ENCODE results near the gene SLC1A4. TPM values are rescaled to one million over a fixed set of nuclear protein-coding genes. Genes with fewer than 3 reads are reported as not detected.
"Not testable (repeated sequence)": the region's sequence is repeated elsewhere in the genome, so short reads cannot be mapped to it uniquely, and the experiment has no call there.

The SLC1A4 gene
- total RNA-seq, 1 experiment from 2014 or later = 8.7 TPM

DNA sequence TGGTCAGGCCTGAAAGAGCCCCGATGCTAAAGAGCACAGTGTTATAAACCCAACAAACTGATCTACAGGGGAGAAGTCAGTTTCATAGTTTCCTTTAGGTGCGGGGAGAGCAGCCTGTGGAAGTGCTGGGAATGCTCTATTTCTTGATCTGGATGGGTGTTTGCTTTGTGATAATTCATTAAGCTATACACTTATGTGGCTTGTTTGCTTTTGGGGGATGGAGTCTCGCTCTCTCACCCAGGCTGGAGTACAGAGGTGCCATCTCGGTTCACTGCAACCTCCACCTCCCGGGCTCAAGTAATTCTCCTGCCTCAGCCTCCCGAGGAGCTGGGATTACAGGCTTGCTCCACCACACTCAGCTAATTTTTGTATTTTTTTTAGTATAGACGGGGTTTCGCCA, 37.0 kb downstream of the SLC1A4 start:
- no peak for DNase-seq (ENCODE audit: low spot score)

DNA sequence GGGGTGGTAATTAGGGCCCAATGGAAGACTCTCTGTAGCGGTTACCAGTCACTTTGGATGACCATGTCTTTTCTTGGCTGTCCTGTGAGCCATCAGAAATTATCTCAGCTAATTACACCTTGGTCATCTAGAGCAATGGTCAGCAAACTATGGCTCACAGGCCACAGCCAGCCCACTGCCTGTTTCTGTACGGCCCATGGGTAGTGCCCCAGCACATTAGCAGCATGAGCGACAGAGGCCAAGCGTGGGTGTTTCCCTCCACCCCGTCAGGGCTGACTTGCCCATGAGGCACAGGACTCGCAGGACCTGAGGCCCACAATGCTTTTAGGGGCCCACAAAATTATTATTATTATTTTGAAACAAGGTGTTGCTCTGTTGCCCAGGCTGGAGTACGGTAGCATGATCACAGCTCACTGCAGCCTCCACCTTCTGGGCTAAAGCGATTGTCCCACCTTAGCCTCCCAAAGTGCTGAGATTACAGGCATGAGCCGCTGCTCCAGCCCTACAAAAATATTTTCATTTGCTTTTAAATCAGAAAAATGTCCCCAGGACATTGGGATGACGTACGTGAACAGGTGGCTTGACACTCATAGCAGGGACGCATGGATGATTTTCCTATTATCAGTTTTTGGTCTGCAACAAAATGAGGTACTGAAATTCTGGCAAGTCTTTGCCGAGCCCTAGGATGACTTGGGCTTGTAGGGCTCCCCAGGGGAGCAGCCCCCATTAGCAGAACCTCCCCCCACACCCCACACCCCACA, 37.7 kb downstream of the SLC1A4 start:
- DNase-seq (ENCODE audit: low spot score) = no peak

DNA sequence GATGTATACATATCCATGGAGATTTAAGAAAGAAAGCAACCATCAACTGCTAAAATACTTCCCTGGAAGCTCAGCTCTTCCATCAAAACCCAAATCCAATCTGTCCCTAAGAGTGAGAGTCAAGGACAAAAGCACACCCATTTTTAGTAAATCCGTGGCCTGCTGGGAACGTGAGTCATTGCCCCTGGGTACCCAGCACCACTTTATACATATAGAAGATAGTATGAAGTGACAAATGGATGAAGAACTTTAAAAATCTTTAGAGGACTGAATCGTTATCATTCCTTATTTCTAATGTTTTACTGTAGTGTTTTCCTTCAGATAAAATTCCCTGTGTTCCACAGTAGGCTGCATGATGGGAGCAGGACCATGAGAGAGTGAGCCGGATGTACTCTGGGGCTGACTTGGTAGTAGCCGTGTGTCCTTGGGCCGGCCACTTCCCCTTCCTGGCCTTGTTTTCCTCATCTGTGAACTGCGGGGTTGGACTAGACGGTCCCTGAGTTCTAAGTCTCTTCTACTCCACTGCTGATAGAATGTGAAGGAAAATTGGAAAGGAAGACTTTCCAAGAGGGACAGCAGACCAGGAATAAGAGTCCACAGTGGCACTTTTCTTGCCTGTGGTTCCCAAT, 38.5 kb downstream of the SLC1A4 start:
- DNase-seq (ENCODE audit: low spot score) = no peak

DNA sequence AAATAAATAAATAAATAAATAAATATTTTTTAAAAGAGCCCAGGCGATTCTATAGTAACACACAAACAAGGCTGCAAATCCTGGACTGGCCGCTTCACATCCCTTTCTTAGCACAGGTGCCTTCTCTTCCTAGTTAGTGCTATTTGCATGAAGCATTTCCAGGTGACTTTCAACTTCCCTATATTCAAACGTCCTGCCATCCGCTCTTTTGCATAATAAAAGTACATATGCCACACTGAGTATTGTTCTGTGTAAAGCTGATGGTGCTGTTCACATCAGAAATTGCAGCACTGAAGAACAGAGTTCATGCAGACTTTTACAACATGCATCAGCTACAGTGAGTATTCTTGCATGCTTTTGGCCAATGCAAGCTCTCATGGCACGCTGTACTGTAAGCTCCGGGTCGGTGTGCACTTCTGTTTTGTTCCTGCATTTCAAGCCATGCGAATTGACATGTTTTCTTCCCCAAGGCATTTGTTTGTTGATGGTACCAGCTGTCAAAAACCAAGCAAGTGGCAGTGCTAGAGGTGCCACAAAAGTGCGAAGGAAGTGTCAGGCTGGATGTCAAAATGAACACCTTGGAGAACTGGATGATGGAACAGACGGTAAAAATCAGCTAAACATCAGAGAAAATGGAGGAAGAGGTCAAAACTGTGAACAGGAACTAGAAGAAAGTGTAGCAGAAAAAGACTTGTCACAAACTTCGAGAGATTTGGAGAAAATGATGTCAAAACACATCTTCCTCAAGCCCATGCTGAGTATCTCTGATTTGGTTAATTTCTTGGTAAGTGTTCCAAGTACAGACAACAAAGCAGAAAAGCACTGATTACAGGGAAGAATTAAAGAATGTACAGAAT, 41.5 kb downstream of the SLC1A4 start:
- no peak for DNase-seq (ENCODE audit: low spot score)

DNA sequence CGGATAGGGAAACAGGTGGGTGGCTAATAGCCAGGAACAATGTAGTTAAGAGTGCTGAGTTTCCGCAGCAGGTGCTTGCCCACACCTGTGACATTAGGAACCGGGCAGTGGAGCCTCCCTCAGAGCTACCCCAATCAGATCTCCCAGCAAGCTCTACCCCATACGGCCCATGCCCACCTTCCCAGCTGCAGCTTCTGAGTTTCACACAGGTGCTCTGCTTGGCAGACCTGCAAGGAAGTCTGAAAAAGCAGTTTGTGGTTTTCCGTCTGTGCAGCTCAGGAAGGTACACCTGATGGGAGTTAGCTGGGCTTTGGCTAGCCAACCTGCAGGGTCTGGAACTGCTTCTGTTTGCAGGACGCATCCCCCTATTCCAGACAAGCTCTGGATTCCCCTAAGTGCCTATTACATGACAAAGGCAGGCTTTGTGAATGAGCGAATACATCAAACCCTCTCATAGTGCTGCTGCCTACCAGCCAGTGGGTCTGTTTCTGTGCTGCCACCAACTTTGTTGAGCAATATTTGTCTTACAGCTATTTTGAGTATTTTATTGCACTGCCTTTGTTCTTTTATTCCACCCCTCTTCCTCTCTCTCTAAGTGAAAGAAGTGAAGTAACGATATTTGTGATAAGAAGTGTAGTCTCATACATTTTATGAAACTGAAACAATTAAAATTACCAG, 42.3 kb downstream of the SLC1A4 start:
- peak; percentile 67 for DNase-seq (ENCODE audit: low spot score)

DNA sequence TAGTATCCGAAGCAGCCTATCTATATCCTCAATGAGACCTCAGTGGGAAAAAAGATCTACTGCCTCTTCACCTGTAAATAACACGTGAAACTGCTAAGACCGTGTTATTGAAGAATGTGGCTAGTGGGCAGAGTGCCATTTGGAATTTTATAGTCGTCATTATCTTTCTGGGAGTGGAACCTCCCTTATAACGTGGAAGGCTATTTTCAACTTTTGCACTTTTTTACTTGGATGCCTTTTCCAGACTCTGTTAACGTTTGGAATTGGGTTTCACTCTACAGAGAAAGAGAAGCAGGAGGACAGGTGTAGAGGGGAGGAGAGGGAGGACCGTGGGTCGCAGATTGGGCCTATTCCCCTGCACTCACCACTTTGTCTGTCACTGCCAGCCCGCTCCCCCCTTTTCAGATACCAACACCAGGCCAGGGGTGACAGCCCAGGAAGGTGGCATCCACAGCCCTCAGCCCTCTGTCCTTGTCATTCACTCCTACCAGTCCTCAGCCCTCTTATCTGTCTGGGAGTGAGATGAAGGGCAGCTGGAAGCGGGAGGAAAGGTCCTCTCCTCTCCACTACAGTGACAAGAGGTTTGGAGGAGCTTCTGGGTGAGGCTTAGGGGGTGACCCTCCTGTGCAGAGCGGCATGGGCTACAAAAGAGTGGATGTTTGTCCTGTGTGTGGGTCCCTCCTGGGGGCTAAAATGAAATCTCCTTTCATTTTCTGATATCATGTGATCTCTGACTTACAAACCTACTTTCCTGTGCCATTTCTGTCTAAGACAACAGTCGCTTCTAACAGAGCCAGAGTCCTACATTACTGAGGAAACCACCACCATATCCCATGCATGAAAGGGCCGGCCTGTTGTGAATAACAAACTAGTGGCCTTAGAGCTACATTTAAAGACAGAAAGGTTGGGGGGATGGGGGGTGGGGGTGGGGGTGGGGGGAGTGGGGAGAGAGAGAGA, 43.1 kb downstream of the SLC1A4 start:
- DNase-seq (ENCODE audit: low spot score) = peak; percentile 29

DNA sequence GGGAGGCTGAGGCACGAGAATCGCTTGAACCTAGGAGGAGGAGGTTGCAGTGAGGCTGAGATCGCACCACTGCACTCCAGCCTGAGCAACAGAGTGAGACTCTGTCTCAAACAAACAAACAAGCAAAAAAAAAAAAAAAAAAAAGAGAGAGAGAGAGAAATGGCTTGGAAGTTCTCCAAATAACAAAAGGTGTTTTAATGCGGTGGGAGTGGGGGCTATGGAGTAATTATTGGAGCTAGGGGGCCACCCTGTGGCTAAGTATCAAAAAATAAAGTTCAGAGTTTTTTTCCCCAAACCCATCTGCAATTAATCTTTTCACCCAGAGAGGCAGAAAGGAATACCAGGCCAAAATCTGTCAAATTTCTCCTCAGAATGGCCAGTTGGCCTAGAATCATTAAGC, 44.0 kb downstream of the SLC1A4 start:
- no peak for DNase-seq (ENCODE audit: low spot score)

DNA sequence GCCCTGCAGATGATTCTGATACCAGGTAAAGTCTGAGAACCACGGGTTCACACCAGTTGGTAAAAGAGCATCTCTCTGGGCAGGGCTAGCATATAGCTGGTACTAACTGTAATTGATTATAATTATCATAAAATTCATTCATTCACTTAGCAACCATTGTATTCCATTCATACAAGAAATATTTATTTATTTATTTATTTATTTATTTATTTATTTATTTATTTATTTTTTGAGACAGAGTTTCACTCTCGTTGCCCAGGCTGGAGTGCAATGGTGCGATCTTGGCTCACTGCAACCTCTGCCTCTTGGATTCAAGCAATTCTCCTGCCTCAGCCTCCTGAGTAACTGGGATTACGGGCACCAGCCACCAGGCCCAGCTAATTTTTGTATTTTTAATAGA, 44.5 kb downstream of the SLC1A4 start:
- DNase-seq (ENCODE audit: low spot score) = not testable (repeated sequence)

DNA sequence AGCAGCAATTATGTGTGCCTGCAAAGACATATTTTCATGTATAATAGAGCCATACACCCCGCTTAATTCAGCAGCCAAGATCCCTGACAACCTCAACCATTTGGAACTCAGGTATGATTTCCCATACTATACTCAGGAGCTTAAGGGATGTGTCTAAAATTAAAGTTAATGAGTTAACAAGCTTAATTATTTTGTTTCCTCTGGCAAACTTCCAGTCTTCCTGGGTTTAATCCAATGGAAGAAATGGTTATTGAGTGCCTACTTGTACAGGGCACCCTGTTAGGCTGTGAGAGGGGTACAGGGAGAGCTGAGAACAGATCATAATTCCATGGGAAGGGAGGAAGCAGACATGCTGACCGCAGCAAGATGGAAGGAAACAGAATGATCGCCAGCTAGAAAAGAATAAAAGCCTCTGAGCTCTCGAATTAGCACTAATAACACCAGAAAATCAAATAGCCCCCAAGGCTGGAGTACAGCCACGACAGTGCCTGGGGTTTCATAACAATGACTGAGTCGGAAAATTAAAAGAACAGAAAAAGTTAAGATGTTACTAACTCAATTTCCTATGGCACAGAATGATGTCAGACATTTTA, 46.2 kb downstream of the SLC1A4 start:
- no peak for DNase-seq (ENCODE audit: low spot score)

DNA sequence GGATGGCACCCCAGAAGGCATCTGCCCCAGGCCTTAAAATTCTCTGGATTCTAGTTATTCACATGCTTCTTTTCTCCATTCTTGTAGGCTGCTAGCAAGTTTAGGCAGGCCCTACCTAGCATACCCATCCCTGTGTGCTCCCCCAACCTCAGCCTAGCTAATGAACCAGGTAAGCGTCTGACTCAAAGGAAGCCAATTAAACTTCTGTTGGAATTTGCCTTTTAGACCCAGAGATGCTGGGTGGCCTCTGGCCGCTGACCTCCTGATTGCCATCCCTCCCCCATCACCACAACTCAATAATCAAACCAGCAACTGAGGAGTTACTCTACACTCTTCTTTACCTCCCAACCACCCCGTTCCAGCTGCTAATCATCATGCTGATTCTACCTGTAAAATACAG, 48.0 kb downstream of the SLC1A4 start:
- DNase-seq (ENCODE audit: low spot score) = no peak

DNA sequence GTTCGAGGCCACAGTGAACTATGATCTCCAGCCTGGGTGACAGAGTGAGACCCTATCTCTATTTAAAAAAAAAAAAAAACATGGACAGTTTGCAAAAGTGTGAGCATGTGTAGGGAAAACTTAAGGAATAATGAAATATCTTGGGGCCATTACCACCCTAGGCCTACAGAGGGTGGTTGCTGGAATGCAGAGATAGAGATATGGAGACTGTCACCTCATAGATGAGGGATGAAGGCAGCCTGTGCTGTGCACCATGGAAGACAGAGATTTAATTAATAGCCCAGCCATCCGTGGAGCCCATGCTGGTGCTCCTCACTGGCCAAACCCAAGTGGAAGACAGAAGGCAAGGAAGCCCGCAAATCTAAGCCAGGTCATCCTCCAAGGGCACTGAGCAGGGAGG, 50.4 kb downstream of the SLC1A4 start:
- DNase-seq (ENCODE audit: low spot score) = no peak

DNA sequence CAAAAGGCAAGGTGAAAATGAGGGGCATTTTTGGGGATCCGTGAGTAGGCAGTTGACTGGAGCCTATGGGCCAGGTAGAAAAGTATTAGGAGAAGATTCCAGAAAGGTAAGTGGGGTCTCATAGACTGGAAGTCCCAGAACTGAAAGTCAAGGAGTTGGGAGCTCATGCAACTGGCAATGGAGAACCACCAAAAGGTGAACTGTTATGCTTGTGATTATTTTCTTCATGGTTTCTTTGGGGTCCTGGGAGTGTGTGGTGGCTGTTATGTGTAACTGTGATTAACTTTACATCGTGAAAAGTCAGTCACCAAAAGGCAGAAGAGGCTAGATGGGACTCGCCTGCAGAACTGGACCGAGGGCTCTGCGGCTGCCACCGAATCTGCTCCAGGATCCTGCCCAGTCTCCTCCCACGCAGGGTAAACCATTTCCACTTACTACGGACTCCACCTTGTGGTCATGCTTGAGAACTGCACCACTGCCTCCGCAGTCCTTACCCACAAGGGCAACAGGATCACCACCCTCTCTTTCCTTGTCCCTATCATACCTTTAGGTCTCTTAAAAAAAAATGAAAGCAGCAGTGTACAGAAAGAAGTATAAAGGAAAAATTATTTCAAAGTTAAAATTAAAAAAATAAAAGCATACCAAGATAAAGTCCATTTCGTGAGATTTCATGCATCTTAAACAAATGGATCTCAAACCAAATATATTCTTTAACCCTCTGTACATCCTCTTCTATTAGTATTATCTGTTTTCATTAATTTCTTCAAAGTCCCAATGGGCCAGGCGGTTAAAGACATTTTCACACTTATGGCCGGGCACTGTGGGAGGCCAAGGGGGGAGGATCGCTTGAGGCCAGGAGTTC, 51.4 kb downstream of the SLC1A4 start:
- DNase-seq (ENCODE audit: low spot score) = peak; percentile 86

DNA sequence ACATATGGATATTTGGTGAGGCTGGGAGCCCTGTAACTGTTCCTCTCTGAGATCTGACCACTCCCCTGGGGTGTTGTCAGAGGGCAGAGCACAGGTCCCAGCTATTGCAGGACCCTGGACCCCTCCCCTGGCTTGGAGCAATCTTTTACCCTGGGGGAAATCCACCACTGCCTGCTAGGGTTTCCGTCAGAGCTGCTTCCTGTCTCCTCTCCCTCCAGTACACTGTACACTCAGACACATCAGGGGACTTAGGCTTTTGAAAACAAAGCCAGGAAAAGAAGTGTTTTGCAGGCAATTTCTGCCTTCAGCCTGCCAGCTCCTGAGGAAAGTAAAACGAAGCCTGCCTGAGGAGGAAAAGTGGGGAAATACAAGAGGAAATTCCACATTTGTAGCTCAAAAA, 53.8 kb downstream of the SLC1A4 start:
- DNase-seq (ENCODE audit: low spot score) = no peak

DNA sequence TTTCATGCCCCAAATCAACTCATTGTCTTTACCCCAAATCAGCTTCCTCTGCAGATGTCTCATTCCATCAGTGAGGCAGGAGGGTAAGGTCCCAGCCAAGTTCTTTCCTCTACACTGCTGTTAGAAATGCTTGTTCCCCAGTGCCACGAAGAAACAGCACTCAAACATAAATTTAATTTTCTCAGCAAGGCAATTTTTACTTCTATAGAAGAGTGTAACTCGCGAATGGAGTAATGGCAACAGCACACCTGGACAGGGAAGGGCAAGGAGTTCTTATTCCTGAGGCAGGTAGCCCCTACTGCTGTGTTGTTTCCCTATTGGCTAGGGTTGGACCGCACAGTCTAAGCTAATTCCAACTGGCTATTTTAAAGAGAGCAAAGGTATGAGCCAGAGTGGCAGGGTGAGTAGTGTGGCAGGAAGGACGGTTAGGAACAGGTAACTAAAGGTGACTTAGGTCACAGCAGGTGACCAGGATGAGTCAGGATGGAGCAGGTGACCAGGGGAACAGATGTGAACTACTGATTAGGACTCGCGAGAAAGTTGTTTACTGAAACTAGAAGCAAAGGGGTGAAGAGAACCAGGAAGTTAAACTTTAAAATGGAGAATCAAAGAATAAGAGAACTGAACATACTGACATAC, 55.0 kb downstream of the SLC1A4 start:
- no peak for DNase-seq (ENCODE audit: low spot score)

DNA sequence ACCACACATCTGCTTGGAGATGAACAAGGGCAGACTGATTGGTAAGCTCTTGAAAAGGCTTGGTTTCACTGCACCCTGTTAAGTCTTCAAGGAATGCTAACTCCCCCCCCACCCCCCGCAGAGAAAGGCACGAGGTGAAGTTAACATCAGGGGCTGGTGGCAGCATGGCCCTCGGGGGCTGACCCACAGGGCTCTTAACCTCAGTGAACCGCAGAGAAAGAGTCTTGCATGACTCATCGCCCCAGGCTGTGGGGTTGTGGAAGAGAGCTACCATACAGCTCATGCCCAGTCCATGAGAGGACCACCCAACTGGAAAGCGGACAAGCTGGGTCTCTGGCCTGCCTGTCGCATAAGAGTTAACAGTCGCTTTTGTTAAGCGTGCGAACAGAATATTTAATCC, 56.5 kb downstream of the SLC1A4 start:
- DNase-seq (ENCODE audit: low spot score) = no peak

DNA sequence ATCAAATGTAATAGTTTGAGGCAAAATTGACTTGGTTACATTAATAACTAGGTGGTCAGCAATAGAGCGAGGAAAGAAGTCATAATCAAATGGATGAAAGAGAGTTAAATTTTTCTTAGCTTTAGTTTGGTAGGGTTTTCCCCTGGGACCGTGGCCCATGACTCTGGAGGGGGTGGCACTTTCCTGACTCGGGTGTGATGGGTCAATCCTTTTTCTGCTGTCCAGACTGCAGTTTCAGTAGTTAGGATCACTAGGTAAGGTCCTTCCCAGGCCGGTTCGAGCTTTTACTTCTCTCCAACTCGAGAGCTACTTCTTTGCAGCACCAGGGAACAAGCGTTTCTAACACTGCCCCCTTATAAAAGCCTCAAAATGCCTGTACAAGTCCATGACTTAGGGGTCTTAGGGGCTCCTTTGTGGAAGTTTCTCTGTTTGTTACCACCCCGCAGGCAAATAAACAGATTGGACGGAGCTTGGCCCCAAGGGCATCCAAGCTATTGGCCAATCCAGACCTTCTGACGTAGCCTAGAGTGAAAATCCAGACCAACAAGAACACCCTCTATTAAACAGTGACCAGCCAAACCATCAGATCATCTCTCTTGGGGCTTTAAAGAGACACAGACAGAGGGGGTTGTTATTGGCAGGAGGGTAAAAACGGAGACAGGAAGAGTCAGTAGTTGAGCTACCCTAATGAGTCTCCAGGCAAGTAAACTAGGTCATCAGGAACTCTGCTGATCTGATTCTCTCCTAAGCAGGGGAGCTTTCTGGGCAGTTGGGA, 57.6 kb downstream of the SLC1A4 start:
- DNase-seq (ENCODE audit: low spot score) = no peak

DNA sequence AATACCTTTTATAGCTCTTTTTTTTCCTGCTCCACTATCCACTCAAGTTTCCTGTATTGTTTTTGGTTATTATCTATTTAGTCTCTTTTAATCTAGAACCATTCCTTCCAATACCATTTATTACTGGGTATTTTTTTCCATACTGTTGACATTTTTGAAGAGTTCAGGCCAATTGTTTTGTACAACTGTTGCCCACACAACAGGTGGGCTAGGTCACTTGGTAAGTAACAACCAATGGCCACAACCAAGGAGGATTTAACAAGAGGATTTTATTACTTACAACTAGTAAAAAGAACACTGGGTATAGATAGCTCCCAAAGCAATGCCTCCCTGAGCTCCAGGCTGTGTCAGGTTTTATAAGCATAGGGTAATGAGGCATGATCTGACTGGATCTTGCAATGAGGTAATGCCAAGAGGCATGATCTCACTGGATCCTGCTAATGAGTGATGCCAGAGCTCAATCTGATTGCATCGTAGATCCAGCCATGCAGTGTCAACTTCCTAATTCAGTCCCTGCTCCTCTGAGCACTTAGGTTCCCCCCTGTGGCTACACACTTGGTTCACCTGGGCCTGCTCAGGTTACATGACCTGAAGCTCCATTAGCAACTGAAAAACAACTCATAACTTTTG, 59.9 kb downstream of the SLC1A4 start:
- no peak for DNase-seq (ENCODE audit: low spot score)

DNA sequence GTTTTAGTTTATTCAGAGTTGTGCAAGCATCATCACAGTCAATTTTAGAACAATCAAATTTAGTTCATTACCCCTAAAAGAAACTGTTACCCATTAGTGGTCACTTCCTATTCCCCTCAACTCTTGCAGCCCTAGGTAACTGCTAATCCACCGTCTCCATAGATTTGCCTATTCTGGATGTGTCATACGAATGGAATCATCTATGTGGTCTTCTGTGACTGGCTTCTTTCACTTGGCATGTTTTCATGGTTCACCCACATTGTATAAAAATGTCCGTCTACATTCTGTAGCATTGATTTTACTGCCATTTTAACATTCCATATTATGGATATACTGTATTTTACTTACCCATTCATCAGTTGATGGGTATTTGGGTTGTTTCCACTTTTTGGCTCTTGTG, 61.7 kb downstream of the SLC1A4 start:
- DNase-seq (ENCODE audit: low spot score) = no peak
